K562 (cell line): ENCODE data around the gene ZMIZ1. TPM values are rescaled to one million over a fixed set of nuclear protein-coding genes. Genes with fewer than 3 reads are reported as not detected.

Source experiments
- ARHGAP35 ChIP-seq: fragments of 450-650 bp; IDR thresholded peaks from 2 replicates; pipeline ENCODE4 v1.6.1; 2018; ENCODE audit not compliant: partially characterized antibody
- ASH1L ChIP-seq: fragments of 450-650 bp; IDR thresholded peaks from 2 replicates; pipeline ENCODE4 v1.6.1; 2018; ENCODE audit warnings: borderline replicate concordance, mild to moderate bottlenecking, low read depth; ENCODE audit not compliant: partially characterized antibody
- BACH1 ChIP-seq: fragments of 200-800 bp; sonication (Bioruptor generic); IDR thresholded peaks from 2 replicates; pipeline ENCODE4 v1.6.1; 2016; ENCODE audit warnings: missing genetic modification characterization, missing compliant biosample characterization
- ETS2 ChIP-seq: IDR thresholded peaks from 2 replicates; pipeline ENCODE4 v1.6.1; 2016; ENCODE audit warnings: borderline replicate concordance, missing genetic modification characterization, mild to moderate bottlenecking, moderate library complexity, missing compliant biosample characterization; ENCODE audit not compliant: poor library complexity, severe bottlenecking
- EZH2 ChIP-seq: IDR thresholded peaks from 2 replicates; pipeline ENCODE4 v1.6.1; 2012; ENCODE audit warnings: low read depth, mild to moderate bottlenecking, inconsistent platforms, low read length, borderline replicate concordance
- GTF2F1 ChIP-seq: IDR thresholded peaks from 2 replicates; pipeline ENCODE4 v1.6.1; 2011; ENCODE audit warnings: low read depth, low read length, improper control_type of control experiment
- NCOA4 ChIP-seq: fragments of 450-650 bp; IDR thresholded peaks from 2 replicates; pipeline ENCODE4 v1.6.1; 2018; ENCODE audit warnings: mild to moderate bottlenecking; ENCODE audit not compliant: partially characterized antibody
- PKNOX1 ChIP-seq: fragments of 450-650 bp; IDR thresholded peaks from 2 replicates; pipeline ENCODE4 v1.6.1; 2016
- POLR3G ChIP-seq: IDR thresholded peaks from 2 replicates; pipeline ENCODE4 v1.6.1; 2011; ENCODE audit not compliant: insufficient read length, insufficient replicate concordance; ENCODE audit errors: extremely low read depth
- PURB ChIP-seq: sonication (generic); formaldehyde crosslinking; IDR thresholded peaks from 2 replicates; pipeline ENCODE4 v1.9.0; 2021; ENCODE audit warnings: low read depth, mild to moderate bottlenecking, missing genetic modification reagents
- RCOR1 ChIP-seq, 2 experiments: IDR thresholded peaks; 2 replicates each; pipeline ENCODE4 v1.6.1; 2012; ENCODE audit warnings: low read depth in 2 of 2, low read length in 2 of 2, borderline replicate concordance in 1 of 2, improper control_type of control experiment in 1 of 2
- RHOXF2B ChIP-seq: fragments of 250-450 bp; sonication (Bioruptor Pico); conservative IDR thresholded peaks from 2 replicates; pipeline ENCODE4 v1.5.1; 2021
- SREBF1 ChIP-seq: fragments of 150-350 bp; IDR thresholded peaks from 2 replicates; pipeline ENCODE4 v1.6.1; 2014; ENCODE audit warnings: antibody characterized with exemption, low read depth, low read length, borderline replicate concordance
- TOE1 ChIP-seq, 2 experiments: fragments of 450-650 bp in 1 of 2; sonication (generic) in 1 of 2; formaldehyde crosslinking in 1 of 2; IDR thresholded peaks; 2 replicates each; pipeline versions ENCODE4 v1.7.1 to v1.8.0; 2016 to 2022; ENCODE audit warnings: borderline replicate concordance in 2 of 2, mild to moderate bottlenecking in 2 of 2, antibody characterized with exemption in 1 of 2, inconsistent platforms in 1 of 2, low read depth in 1 of 2, missing genetic modification reagents in 1 of 2, moderate library complexity in 1 of 2
- ZBTB8A ChIP-seq: fragments of 450-650 bp; IDR thresholded peaks from 2 replicates; pipeline ENCODE4 v1.6.1; 2018; ENCODE audit warnings: mild to moderate bottlenecking, moderate library complexity; ENCODE audit not compliant: partially characterized antibody
- ZNF263 ChIP-seq: sonication (generic); formaldehyde crosslinking; IDR thresholded peaks from 2 replicates; pipeline ENCODE4 v1.8.0; 2022; ENCODE audit warnings: mild to moderate bottlenecking, missing genetic modification reagents, borderline replicate concordance
- ZNF318 ChIP-seq, 2 experiments: fragments of 450-650 bp; IDR thresholded peaks; 2 replicates each; pipeline ENCODE4 v1.6.1; 2016; ENCODE audit warnings: mild to moderate bottlenecking in 2 of 2, borderline replicate concordance in 1 of 2, low read depth in 1 of 2, moderate library complexity in 1 of 2
- polyA plus RNA-seq, 8 experiments: library from polyadenylated mRNA; depleted of rRNA in 4 of 8; stranded (reverse) in 5 of 8; unstranded in 3 of 8; fragments of >200 nt; fragmentation: Nextera tagmentation in 2 of 8; fragmentation: Illumina TruSeq in 1 of 8; extraction: Ambion mirVana in 2 of 8; extraction: Trizol in 1 of 8; gene quantifications; 2 replicates each; pipeline versions ENCODE4 v1.2.1 to v1.2.3, GENCODE V29; 2011 to 2014; ENCODE audit warnings: inconsistent platforms in 1 of 8, missing spikeins in 1 of 8
- total RNA-seq, 7 experiments: library from RNA; depleted of rRNA in 6 of 7; stranded (reverse); fragments of >200 nt in 6 of 7; fragmentation: Illumina TruSeq in 2 of 7; extraction: Trizol in 2 of 7; gene quantifications; 2 replicates each; pipeline versions ENCODE4 v1.2.1 to v1.2.3, GENCODE V29; 2011 to 2021; ENCODE audit warnings: low replicate concordance in 1 of 7

ZMIZ1 gene
- total and polyA plus RNA-seq, 9 of the 15 experiments (the other 6 are each of a cell fraction or from before 2014, with no cell fraction given), result 1.0 to 37.3 (median 4.3) TPM

- peak; percentile 42; the same call in 1 of the 2 replicates for TF ChIP-seq BACH1
- peak; percentile 70 for TF ChIP-seq PKNOX1
- TF ChIP-seq ZBTB8A, result no peak
- no peak for TF ChIP-seq ASH1L
- peak; percentile 12 to 93; a peak in 2 of 4 replicates for TF ChIP-seq RCOR1 (IDR thresholded peaks at IDR 0.05; ENCODE audit: borderline replicate concordance in 1 of 2, low read depth in 2 of 2, low read length in 2 of 2)
- TF ChIP-seq SREBF1, result no peak
- TF ChIP-seq GTF2F1, result no peak
- TF ChIP-seq NCOA4, result no peak
- TF ChIP-seq ZNF318 (IDR thresholded peaks at IDR 0.05; ENCODE audit: borderline replicate concordance in 1 of 2, low read depth in 1 of 2), result no peak
- no peak for TF ChIP-seq ETS2
- TF ChIP-seq POLR3G, result no peak
- no peak for TF ChIP-seq ARHGAP35
- no peak for TF ChIP-seq EZH2
- TF ChIP-seq PURB (CRISPR knock-in tag), result no peak
- TF ChIP-seq ZNF263 (CRISPR knock-in tag), result 0 out of 2 replicates have a peak, but pooled peaks have one; percentile 7
- no peak for TF ChIP-seq RHOXF2B (CRISPR knock-in tag)
- TF ChIP-seq TOE1 (IDR thresholded peaks at IDR 0.05; ENCODE audit: borderline replicate concordance), result 0 out of 2 replicates have a peak, but pooled peaks have one; percentile 67
- TF ChIP-seq TOE1 (CRISPR knock-in tag; IDR thresholded peaks at IDR 0.05; ENCODE audit: borderline replicate concordance, low read depth), result no peak
Observed at GRCh38 chr10:79148452-79149344, 79.9 kb downstream of the ZMIZ1 start (continued).
